DMS 273 (cell line): ENCODE data around the gene CSNK2A1.
A peak's percentile ranks its signal among the peaks of the same experiment; 100 is the strongest.
"Not testable (repeated sequence)": the region's sequence is repeated elsewhere in the genome, so short reads cannot be mapped to it uniquely, and the experiment has no call there.

Experiments
- DNase-seq: peaks from one replicate; lab custom pipeline; 2025; ENCODE audit not compliant: unreplicated experiment; lab: John Stamatoyannopoulos, UW

CSNK2A1 gene

DNA sequence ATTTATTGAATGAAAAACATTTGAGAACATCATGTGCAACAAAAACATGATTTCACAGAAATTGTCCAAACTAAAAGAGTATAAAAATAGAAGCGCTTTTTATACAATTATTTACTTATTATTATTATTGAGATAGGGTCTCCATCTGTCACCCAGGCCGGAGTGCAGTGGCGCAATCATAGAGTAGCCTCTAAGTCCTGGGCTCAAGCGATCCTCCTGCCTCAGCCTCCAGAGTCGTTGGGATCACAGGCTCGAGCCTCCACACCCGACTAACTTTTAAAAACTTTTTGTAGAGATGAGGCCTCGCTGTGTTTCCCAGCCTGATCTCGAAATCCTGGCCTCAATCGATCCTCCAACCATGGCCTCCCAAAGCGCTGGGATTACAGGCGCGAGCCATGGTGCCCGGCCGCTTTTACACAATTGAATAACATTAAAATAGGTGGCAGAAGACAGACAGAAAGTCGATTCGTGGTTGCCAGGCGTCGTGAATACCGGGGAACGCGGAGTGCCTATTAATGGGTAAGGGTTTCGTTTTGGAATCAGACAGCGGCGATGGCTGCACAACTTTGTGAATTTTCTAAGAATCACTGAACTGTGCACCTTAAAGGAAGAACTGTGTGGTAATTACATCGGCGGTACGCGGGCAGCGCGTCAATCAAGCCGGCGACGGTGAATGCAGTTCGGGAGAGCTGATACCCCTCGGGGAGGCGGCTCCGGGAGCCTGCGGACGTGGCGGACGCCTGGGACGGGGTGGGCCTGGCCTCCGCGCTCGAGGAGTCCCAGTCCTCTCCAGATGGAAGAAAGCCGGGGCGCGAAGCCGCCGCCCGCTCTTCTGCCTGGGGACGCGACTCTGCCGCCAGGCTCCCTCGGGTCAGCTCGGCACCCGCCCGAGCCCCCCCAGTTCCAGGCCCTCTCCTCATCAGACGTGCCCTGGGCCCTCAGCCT, 82.1 kb downstream of the CSNK2A1 start:
- DNase-seq = peak; percentile 76

DNA sequence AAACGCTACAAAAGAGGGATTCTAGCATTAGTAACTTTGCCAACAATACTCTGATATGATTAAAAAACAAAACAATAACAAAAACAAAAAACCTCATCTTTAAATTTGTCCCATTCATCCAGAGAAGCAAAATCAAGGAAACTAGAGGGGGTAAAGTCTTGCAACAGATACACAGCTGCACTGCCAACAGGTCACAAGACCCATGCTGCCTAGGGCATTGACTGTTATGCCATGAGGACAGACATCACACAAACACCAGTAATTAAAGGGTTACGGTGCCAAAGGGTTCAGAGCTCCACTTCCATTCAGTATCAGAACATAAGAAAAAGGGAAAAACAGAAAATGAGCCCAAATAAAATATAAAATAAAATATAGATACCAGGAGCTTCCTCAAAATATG, 82.9 kb downstream of the CSNK2A1 start:
- DNase-seq = peak; percentile 34

DNA sequence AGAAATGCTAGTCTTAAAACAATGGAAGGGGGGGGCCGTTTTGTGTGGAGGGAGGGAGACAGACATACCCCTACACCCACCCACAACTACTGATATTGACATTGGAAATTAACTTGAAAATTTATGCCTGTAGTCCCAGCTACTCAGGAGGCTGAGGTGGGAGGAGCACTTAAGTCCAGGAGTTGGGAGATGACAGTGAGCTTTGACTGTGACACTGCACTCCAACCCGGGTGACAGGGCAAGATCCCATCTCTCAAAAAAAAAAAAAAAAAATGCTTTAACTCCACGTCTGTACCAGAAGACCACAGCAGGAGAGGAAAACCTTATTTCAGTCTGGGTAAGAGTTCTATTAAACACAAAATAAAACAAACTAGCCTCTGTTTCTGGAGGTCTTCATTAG, 83.4 kb downstream of the CSNK2A1 start:
- DNase-seq = no peak

DNA sequence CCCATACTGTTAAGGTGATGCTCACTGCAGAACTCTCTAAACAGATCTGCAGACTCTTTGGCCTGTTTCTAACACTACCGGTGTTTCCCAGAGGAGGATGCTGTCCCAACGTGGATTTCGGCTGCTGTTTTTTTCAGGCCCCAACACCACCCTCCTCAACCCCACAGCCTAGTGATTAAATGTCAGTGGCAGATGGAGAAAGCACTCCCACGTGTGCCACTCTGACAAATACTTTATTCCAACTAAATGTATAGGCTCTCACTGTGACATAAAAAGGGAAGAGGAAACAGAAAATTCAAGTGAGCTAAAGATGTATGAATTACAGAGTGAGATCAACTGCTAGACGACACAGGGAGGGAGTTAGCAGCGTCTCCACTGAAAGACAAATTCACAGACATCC, 84.8 kb downstream of the CSNK2A1 start:
- peak; percentile 55 for DNase-seq

DNA sequence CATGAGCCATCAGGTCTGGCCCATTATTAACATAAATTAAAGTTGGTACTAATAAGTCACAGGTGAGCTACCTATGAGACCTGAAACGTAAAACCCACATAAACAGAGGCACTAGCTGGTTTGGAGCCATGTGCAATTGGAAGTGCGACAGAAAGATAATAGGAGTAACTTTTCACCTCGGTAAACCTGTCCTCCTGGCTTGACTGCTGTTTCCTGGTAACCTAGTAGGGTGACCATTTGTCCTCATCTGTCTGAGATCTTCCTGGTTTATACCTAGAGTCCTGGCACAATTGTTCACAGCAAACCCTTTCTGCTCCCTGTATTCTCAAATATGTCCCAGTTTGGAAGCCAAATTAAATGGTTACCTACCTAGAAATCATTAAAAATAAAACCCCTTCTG, 88.6 kb downstream of the CSNK2A1 start:
- DNase-seq = no peak

DNA sequence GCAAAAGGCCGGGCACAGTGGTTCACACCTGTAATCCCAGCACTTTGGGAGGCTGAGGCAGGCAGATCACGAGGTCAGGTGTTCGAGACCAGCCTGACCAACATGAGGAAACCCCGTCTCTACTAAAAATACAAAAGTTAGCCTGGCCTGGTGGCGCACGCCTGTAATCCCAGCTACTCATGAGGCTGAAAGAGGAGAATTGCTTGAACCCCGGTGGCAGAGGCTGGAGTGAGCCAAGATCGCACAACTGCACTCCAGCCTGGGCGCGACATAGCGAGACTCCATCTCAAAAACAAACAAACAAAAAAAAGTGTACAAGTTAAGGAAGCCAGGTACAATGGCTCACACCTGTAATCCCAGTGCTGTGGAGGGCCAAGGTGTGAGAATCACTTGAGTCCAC, 91.6 kb downstream of the CSNK2A1 start:
- DNase-seq = not testable (repeated sequence)

DNA sequence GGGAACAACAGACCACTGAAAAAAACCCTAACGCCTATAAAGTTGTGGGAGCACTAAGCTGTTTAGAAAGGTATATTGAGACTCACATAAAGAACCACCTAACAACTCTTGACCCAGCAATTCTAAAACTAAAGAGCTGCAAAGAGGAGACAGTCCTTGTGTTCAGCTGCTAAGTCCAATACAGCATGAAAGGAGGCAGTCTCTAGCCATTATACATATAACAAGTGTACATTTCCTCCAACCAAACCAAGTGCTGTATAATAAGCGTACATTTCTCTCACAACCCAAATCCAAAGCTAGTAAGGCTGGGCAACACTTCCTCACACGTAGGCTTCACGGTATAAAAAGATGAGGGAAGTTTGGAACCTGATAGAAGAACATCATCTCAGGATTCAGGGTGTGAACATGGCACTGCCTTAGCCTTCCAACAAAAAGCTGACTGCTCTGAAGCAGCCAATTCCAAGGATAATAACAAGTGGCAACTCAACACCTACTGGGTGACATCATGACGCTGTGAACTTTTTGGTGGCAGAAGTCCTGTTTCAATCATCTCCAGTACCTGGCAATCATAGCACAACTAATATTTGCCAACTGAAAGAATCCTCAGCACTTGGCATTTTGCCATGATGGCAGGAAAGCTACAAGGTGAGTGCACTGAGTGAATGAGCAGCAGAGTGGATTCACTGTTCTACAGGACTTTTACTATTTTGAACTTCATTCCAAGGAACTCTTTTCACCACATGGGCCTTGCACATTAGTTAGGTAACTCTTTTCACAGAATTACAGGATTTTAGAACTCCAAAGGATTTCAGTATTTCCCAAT, 97.9 kb downstream of the CSNK2A1 start:
- no peak for DNase-seq

DNA sequence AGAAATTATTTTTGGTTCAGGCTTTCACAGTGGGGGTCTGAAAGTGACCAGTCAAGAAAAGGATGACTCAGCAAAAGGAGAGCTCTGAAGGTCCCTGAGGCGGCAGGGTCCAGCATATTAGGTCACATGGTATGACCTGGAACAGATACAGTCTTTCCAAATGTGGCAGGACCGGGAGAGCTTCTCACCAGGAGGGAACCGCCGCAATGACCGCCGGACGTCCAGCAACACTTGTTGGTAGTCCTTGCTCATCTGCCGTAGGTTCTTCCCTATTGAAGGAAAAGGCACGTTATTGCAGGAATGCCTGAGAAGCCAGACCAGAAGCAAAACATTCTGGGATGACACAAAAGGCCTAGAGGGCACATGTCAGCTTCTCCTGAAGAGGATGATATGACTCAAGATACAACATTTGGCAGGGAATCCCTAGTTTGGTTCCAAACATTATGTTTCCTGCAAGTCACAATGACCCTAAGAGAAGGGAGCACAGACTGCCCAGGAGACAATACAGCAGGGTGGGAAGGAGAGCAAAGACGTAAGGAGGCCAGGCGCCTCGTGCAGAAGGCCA, 98.6 kb downstream of the CSNK2A1 start:
- no peak for DNase-seq

DNA sequence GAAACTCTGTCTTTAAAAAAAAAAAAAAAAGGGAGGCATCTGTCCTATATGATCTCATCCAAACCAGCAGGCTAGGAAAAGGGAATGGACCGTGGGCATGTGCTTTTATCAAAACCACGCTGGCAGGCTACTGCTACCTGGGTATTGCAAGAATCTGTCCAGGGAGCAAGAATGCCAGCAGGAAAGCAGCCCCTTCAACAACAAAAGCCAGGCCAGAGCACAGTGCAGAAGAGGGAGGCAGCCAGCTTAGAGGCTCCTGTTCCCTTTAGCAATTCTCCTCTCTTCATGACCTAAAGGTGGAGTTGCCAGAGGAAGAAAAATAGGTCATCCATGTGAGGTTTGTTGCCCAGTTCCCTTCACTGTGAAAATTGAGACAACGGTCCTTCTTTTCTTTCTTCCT, 99.5 kb downstream of the CSNK2A1 start:
- DNase-seq = peak; percentile 32

DNA sequence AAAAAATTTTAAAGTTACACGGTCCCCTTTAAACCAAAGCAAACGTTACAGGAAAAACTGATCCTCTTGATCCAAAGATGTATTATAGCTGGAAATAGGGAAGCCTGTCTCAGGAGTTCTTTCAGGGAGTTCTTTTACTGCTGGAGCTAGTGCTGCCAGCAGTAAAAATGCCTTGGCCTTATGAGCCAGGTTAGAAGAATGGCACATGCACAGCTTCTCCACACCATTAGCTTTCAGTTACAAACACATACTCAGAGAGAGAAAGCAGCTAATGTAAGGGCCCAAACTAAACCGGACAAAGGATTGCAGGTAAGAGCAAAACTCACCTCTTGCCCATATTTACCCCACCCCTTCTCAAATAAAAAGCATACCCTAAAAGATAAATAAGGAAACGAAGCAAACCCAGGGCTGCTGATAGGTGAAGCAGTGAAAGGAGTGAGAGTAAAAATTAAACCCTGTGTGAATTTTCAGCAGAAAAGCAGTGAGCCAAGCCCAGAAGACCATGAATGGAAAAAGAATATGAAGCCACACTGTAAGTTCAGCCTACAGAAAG, 100.3 kb downstream of the CSNK2A1 start:
- DNase-seq = no peak

DNA sequence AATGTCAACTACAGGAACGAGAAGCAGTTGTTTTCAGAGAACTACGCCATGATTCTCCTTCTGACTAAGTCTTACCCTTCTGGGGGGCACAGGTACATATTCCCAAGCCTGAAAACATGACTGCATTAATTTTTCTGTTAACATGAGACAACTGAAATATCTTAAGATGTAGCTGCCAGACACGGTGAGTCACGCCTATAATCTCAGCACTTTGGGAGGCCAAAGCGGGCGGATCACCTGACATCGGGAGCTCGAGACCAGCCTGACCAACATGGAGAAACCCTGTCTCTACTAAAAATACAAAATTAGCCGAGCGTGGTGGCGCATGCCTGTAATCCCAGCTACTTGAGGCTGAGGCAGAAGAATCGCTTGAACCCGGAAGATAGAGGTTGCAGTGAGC, 103.0 kb downstream of the CSNK2A1 start:
- no peak for DNase-seq

DNA sequence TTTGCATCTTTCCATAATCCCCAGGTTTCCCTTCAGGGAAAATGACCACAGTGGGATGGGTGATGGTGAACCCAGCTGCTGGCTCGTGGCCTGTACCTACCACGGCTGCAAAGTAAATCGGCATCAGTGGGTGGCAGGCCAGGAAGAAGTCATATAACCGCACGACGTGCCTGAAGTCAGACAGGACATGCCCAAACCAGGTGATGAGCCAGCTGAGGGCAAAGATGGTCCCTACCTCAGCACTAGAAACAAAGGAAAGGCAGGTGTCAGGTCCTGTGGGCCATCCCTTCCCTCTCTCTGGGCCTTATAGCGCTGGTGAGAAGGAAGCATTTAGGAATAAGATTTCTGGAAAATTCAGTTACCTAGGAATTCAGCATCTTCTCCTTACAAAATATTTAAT, 103.4 kb downstream of the CSNK2A1 start:
- DNase-seq = no peak

DNA sequence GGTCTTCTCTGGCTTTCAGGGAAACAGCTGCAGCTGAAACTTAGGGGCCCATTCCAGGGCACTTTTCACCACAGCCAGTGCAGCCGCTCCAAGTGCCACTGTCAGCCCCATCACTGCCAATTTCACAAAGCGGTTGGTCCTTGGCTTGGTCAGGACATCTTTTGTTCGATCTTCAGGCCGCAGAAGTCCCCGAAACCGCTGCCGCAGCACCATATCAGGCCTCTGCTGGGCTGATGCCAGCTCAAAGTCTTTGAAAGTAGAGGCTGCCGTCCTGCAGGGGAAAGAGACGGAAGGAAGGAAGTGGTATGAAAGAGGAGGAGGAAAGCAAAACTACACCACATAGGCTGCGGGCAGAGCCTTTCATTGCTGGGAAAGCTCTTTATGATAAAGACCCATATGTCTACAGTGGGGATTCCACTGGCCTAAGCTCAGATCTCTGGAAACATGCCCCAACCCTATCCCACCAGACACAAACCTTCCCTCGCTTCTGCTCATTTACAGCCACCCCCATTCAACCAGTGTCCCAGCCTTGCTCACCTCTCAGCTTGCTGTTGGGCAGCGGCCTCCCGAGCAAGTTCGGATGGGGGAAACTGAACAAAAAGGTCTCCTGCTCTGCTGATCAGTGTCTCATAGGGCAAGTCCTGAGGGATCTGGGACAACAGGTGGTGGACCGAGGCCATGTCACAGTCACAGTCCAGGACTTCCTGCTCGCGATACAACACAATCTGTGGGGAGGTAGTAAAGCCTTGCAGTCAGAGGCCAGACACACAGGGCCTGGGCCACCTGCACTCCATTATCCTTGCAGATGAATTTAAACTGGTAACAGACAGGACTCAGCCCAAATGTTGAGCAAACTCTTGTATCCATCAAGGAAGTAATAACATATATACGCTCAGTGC, 104.8 kb downstream of the CSNK2A1 start:
- DNase-seq = no peak

DNA sequence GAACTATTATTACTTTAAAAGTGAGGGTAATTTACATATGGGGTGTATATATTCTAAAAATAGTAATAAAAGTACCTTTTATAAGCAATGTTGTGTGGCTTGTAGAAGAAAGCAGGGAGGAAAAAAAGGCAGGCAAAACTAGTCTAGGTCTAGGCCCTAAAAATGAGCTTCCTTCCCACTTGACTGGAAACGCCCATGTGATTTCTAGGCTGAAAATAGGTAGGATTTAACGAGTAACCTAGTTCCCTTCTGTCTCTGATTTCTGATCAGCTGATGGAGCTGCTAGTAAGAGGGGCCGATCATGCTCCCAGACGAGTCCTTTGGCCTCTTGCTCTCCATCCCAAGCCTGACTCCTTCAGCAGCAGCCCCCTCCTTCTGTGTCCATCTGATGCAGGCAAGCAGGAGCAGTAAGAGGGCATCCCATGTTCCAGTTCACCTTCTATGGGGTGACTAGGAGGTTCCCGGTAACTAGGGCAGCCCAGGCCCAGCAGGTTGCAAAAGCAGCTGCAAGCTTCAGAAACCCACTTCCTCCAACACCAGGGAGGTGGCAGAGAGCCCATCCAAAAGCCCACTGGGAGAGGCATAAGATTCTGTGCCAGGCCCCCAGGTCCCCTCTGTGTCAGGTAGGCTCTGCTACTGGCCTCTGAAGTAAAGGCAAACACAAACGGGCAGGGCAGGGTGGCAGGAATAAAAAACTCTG, 105.7 kb downstream of the CSNK2A1 start:
- DNase-seq = no peak

DNA sequence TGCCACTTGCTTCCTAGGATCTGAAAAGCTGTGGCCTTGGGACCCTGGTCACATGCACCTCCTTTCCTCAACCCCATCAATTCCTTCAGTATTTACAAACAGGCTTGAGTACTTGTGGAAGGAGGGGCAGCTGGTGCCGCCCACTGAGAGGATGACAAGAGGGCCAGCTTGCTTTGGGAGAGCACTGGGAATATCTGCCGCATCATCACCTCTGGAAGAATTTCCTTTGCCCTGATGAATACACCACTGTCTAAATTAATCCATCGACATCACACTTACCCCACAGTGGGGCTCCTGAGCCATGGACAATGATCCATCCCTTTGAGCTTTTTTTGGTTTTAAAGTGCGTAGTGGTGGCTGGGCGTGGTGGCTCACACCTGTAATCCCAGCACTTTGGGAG, 107.1 kb downstream of the CSNK2A1 start:
- no peak for DNase-seq

DNA sequence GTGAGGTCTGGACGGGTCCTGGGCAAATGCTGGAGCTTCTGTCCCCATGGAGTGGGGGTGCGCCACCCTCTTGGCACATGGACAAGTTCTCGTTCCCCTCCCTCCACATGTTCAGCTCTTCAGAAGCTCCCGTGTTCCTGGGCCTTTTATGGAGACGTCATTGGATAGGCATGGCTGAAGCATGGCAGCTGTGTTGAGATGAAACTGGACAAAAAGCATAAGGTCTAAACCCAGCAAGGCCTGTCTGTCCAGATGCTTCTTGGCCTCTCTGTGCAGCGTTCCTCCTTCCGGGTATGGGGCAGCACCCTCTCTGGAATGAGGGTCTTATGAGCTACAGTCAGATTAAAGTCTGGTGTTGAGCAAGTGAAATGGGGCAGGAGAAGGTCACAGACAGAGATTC, 108.0 kb downstream of the CSNK2A1 start:
- no peak for DNase-seq

DNA sequence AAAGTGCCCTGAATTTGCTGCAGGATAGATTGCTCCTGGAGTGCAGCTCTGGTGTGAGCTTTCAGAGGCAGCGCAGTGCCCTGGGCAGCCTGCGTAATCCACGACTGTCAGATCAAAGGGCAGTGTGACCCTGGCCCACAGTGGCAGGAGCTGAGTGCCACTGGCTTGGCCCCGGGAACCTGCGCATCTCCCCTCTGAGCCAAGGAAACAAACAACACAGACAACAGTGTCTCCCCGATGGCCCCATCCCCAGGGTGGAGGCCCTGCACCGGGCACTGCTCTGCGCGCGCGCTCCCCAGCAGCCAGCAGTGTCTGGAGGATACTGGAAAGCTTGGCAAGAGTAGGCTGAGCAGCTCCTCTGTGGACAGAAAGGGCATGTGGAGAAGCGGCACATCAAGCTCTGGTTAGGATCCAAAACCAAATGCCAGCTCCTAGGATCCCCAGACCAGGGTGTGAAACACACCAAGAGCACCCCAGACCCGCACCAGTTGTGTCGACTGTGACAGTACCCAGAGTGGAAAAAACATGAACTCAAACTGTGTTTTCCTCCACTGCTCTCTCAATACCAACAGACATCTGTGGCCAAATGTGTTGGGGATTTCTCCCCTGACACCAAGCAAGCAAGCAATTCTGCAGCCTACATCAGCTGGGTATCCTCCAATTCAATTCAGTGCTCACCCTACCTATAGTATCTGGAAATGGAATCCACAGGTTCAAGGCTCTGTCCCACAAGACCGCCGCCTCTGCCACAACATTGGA, 108.8 kb downstream of the CSNK2A1 start:
- no peak for DNase-seq

DNA sequence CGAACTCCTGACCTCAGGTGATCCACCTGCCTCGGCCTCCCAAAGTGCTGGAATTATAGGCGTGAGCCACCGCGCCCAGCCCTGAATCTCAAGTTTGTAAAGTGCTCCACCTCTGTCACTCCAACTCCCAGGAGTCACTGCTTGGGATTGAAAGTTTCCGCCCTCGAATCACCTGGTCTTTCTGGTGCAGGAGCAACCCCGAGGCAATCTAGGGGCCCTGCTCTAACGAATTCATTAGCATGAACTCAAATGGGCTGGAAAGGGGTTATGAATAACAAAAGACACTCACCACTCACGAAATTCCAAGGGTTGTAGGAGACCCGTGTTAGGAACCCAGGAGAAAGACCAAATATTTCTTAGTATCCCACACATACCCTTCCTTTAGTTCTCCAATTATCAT, 109.4 kb downstream of the CSNK2A1 start:
- no peak for DNase-seq

DNA sequence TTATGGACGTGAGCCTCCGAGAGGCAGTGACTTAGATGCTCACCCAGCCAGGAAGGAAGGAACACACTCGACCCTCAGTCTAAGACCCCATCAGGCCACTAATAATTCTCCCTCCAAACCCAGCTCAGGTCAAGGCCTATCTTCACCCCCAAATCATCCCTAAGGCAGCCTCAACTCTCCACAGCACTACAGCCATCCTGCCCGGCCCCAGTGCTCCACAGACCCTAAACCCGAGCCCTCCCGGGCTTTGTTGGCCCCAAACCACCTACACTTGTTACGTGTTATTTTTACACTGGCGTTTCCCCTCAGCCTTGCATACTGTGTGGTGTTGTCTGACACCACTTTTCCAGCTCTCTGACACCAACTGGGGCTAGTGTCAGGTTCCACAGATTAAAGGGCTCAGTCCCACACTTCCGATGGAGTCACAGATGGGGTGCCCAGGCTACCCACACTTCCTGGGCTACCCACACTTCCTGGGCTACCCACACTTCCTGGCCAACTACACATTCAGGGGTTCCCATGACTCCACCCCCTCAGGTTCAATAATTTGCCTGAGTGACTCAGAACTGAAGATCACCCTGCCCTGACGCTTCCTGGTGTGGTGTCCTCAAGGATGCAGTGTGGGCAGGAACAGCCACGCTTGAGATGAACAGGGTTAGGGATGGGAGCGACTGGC, 110.2 kb downstream of the CSNK2A1 start:
- DNase-seq = no peak
